Adrenal gland (tissue), 5 donors: ENCODE data around the gene CYP4V2.

ENCODE experiments used
- CTCF ChIP-seq, 6 experiments: fragments of 450-650 bp in 4 of 6; fragments of 200-600 bp in 2 of 6; sonication (generic) in 1 of 6; IDR thresholded peaks; 1 replicate in 5 of 6; 2 replicates in 1 of 6; pipeline versions ENCODE4 v1.5.1 to v1.8.0; 2016 to 2021; ENCODE audit warnings: antibody characterized with exemption in 6 of 6, mild to moderate bottlenecking in 2 of 6, moderate library complexity in 1 of 6
- POLR2A ChIP-seq, 2 donors: fragments of 450-650 bp; IDR thresholded peaks; one replicate each; pipeline ENCODE4 v1.6.1; 2017; ENCODE audit warnings: antibody characterized with exemption in 2 of 2, mild to moderate bottlenecking in 2 of 2, moderate library complexity in 1 of 2
- donor health status: DM: no; HTN: no; CAD: no.

- TF ChIP-seq CTCF (IDR thresholded peaks at IDR 0.05): no peak
- no peak for TF ChIP-seq POLR2A (IDR thresholded peaks at IDR 0.05)
Observed at GRCh38 chr4:186159613-186160012, 31.8 kb upstream of the CYP4V2 start.
